HL-60/S4 treated with phorbol 12-myristate 13-acetate at 8.2 ng/mL for 4 days and 3 days (cell line): ENCODE measurements around the gene EPHX1.
"Not testable (repeated sequence)": the region's sequence is repeated elsewhere in the genome, so short reads cannot be mapped to it uniquely, and the experiment has no call there.

ENCODE experiments used
- in situ Hi-C: fragments of 300-500 bp; cut with MboI; formaldehyde crosslinking; loops from 2 replicates; pipeline ENCODE4 v1.15.0; 2022; ENCODE audit warnings: low sequenced_read_pairs

Gene EPHX1

DNA sequence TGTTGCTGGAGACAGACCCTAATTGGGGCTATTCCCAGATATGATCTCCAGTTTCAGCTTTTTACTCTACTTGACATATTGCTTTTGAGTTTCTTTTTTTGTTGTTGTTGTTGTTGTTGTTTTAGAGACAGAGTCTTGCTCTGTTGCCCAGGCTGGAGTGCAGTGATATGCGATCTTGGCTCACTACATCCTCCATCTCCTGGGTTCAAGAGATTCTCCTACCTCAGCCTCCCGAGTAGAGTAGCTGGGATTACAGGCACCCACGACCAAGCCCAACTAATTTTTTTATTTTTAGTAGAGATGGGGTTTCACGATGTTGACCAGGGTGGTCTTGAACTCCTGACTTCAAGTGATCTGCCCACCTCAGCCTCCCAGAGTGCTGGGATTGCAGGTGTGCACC, 33.6 kb upstream of the EPHX1 start:
- in situ Hi-C loops, result loop anchor here (10.0 kb wide), 1 partner anchor 291 kb away; no protein-coding TSS in a partner anchor

DNA sequence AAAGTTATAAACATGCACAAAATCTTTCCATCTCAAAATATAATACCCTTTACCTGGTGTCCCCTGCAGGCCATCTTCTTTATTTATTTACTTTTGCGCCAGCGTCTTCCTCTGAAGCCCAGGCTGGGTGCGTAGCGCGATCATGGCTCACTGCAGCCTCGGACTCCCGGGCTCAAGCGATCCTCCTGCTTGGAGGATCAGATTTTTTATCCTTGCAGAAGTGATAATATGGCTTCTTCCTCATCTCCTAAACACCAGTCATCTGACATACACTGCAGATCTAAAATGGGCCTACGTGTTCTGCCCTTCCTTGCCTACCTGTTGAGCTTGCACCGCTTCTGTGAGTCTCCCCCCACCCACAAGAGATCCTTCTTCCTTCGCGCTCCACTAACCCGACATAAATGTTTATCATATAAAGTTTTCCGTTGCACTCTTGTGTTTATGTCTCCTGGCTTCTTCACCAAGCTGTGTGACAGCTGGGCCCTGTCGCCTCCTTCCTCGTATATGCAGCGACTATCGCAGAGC, 32.8 kb upstream of the EPHX1 start:
- in situ Hi-C loops, result loop anchor here (10.0 kb wide), 1 partner anchor 292 kb away; no protein-coding TSS in a partner anchor

DNA sequence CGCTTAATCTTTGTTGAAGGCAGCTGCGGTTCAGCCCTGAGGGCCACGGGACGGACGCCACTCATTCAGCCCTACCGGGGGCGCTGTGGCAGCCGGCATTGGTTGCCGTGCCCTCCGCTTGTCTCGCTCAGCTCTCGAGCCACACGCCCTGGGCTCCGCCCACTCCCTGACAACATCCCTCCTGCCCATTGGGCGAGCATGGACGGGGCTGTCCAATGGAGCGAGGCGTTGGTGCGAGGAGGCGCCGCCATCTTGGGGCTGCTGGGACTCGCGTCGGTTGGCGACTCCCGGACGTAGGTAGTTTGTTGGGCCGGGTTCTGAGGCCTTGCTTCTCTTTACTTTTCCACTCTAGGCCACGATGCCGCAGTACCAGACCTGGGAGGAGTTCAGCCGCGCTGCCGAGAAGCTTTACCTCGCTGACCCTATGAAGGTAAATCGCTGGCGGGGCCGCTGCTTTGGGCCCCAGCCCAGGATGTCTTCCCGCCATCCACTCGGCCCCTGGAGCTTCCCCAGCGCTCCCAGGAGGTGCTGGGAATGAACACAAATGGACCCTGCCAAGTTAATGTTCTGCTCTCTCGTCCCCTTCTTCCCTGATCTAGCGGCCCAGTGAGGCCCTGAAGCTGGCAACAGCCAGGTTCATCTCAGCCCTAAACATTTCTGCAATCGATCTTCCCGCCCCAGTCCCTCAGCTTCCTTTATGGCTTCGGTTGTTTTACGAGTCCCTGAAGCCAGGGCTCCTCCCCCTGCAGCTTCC, 32.2 kb upstream of the EPHX1 start, which contains the start of gene SRP9:
Gene SRP9, plus strand, starts transcription at position 244 of the 754 bp plus-strand sequence. Its CDS starts 115 bp downstream, at position 359.
- in situ Hi-C loops, result loop anchor here (10.0 kb wide), 1 partner anchor 293 kb away; no protein-coding TSS in a partner anchor

DNA sequence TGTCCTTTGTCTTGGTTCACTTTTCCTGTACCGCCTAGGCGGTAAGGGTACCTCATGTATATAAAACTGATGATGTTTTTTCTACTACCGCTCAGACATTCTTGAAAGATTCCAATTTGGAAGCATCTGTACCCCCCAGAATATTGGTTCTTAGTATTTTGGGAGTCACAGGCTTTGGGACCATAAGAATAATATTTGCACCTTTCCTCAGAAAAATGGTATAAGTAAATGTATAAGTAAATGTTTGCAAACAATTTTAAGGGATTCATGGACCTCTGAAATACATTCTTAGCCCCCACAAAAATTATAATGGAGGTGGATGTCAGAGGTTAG, 31.6 kb upstream of the EPHX1 start:
- in situ Hi-C loops, result loop anchor here (10.0 kb wide), 1 partner anchor 294 kb away; no protein-coding TSS in a partner anchor

DNA sequence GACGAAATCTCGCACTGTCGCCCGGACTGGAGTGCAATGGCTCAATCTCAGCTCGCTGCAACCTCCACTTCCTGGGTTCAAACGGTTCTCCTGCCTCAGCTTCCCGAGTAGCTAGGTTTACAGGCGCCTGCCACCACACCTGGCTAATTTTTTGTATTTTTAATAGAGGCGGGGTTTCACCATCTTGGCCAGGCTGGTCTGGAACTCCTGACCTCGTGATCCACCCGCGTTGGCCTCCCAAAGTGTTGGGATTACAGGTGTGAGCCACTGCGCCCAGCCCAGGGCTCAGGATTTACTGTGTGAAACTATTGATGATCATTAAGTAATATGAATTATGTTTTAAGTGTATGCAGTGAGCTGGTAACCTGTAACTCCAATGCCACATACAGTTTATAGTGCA, 30.8 kb upstream of the EPHX1 start:
- in situ Hi-C loops, result loop anchor here (10.0 kb wide), 1 partner anchor 294 kb away; no protein-coding TSS in a partner anchor

DNA sequence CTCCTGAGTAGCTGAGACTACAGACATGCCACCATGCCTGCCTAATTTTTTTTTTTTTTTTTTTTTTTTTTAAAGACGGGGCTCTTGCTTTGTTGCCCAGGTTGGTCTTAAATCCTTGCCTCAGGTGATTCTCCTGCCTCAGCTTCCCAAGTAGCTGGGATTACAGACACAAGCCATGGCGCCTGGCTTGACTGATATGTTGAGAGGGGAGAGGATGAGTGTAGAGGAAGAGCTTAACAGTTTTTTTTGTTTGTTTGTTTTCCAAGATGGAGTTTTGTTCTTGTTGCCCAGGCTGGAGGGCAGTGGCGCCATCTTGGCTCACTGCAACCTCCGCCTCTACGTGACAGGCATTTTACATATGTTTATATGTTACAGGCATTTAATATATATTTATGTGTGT, 29.8 kb upstream of the EPHX1 start:
- in situ Hi-C loops, result no loop called here

DNA sequence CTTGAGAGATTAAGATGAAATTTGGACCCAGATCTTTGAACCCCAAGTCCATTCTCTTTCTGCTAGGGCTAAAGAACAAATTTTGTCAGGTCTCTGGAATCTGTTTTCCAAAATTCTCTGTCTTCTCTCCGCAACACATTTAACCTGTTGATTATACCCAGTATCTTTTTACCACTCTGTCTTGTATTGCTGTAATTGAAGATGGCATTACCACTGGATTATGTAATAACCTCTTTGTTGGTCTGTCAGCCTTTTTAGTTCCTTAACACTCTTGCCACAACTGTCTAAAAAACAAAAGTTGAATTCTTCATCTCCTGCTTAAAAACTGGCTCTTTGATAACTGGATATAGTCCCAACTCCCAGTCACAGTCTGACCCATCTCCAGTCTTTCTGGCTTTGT, 29.3 kb upstream of the EPHX1 start:
- in situ Hi-C loops, result no loop called here

DNA sequence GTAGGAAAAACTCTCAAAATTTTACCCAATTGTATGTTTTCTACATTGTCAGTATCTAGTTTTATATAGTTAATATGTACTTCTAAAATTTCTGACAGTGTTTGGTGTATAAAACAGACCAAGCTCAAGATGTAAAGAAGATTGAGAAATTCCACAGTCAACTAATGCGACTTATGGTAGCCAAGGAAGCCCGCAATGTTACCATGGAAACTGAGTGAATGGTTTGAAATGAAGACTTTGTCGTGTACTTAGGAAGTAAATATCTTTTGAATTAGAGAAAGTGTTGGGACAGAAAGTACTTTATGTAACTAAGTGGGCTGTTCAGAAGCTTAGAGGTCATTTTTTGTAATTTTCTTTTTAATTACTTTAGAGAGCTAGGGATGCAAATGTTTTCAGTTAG, 20.8 kb upstream of the EPHX1 start:
- in situ Hi-C loops, result not testable (repeated sequence)

DNA sequence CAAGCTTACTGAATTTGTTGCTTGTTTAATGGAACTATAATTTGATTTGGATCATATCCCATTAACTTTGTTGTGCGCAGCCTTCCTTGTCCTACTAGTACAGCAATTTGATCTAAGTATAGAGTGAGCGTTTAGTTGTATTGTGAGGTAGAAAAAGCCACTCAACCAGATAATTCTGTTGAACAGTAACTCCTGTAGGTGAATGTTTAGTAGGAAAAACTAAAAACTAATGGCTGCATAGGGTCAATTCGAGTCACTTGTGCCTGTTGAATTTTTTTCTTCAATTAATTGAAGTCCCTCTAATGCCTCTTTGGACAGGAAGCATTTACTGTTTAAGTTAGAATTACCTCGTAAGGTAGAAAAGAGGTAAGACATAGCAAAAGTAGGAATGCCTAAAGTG, 15.0 kb upstream of the EPHX1 start:
- in situ Hi-C loops, result no loop called here

DNA sequence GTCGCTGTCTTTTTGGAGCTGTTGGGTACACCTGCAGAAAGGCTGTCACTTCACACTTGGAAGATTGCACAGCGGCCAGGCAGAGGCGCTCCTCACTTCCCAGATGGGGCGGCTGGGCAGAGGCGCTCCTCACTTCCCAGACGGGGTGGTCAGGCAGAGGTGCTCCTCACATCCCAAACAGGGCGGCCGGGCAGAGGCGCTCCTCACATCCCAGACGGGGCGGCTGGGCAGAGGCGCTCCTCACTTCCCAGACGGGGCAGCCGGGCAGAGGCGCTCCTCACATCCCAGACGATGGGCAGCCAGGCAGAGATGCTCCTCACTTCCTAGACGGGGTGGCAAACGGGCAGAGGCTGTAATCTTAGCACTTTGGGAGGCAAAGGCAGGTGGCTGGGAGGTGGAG, 13.8 kb upstream of the EPHX1 start:
- in situ Hi-C loops, result not testable (repeated sequence)

DNA sequence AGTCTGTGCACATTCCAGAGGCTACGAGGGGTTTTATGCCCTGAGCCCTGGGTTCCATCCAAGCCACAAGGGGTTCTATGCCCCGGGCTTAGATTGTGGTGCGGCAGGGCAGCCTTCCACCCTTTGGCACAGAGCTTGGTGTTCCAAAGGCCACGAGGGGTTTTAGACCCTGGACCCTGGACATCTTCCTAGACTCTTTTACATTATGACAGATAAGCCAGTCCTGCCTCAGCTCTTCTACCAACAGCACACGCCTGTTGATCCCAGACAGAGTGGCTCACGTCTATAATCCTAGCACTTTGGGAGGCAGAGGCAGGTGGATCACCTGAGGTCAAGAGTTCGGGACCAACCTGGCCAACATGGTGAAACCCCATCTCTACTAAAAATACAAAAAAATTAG, 8.8 kb upstream of the EPHX1 start:
- in situ Hi-C loops, result not testable (repeated sequence)

DNA sequence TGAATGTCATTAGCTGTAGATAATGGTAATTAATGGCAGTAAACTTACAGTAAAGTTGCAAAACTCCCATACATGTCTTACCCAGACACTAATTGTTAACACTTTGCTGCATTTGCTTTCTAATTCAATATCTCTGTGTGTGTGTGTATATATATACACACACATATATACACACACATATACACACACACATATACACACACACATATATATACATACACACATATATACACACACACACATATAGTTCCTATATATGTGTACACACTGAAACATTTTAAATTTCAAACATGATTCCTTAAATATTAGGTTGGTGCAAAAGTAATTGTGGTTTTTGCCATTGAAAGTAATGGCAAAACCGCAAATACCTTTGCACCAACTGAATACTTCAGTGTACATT, 3.7 kb upstream of the EPHX1 start:
- in situ Hi-C loops, result no loop called here

DNA sequence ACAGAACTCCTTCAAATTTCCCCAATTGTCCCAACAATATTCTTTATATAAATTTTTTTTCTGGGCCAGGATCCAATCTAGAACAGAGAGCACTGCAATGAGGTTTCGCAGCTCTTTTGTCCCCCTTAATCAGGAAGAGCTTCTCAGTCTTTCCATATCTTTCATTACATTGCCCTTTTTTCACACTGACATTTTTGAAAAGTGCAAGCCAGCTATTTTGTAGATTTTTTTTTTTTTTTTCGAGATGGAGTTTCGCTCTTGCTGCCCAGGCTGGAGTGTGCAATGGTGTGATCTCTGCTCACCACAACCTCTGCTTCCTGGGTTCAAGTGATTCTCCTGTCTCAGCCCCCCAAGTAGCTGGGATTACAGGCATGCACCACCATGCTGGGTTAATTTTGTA, 3.2 kb upstream of the EPHX1 start:
- in situ Hi-C loops, result not testable (repeated sequence)

DNA sequence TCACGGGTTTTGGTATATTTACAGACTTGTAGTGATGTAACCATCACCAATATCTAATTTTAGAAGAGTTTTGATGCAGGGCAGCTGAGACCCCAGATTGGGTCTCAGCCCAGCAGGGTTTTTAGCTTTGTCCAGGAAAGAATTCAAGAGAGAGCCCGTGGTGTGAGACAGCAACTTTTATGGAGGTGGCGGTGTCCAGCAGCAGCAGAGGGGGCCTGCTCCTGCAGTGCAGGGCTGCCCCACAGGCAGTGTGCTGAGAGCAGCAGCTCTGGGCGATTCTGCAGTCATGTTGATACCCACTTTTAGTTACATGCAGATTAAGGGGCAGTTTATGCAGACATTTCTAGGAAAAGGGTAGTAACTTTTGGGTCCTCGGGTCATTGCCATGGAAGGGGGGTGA, 1.8 kb upstream of the EPHX1 start:
- in situ Hi-C loops, result no loop called here

DNA sequence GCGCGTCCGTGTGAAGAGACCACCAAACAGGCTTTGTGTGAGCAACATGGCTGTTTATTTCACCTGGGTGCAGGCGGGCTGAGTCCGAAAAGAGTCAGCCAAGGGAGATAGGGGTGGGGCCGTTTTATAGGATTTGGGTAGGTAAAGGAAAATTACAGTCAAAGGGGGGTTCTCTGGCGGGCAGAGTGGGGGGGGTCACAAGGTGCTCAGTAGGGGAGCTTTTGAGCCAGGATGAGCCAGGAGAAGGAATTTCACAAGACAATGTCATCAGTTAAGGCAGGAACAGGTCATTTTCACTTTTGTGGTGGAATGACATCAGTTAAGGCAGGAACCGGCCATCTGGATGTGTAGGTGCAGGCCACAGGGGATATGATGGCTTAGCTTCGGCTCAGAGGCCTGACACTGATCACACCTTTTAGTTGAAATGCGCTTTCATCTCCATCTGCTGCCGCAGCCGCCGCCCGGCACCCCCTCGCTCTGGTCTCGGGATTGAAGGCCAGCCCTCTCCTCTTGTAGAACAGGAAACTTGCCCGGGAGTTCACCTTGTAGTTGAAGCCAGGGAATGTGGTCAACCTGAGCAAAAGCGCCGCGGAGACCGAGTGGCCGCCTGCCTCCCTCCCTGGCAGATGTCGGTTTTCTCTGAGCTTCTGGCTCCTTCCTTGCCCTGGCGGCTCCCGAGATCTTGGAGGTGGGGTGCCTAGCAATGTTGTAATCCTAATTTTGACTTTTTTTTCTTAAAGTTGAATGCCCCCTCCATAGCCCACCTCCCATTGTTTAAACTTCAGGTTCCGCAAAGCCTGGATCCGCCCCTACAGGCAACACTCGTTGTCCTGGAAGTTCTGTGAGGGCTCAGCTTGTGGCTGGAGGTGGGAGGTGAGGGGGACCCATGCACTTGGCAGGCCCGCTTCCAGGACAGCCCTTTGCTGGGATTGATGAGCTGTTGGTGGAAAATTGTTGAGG, 935 bp downstream of the EPHX1 start:
- in situ Hi-C loops, result not testable (repeated sequence)

DNA sequence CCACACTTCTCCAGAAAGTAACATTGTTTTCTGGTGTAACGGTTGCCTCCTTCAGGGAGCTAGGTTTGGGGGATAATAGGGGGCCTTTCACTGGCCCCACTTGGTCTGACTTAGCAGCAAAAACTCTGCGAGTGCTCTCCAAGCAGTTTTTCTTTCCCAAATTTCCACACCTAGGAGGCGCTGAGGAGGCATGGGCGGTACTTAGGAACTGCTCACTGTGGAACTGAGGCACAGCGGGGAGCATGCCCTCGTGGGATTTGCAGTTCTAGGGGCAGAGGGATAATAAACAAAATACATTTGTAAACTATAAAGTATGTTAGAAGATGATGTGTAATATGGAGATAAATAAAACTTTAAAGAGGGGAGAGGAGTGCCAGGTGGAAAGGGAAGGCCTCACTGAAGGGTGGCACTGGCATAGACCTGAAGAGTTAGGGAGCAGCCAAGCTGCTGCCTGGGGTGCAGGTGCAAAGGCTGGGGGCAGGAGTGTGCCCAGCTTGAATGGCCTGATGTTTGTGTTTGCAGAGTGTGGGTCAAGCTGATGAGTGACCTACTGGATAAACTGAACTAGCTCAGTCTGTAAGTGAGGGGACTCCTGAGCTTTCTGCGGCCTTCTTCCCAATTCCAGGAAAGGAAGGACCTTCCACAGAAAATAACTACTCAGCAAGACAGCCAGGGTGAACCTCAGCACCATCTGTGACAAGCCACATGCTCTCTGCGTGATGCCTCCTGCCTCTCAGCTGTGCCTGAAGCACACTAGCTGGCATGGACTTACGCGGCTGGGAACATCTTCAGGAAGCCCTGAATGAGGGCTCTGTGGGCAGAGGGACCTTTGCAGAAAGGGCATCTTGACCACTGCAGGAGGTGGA, 1.9 kb downstream of the EPHX1 start:
- in situ Hi-C loops, result no loop called here

DNA sequence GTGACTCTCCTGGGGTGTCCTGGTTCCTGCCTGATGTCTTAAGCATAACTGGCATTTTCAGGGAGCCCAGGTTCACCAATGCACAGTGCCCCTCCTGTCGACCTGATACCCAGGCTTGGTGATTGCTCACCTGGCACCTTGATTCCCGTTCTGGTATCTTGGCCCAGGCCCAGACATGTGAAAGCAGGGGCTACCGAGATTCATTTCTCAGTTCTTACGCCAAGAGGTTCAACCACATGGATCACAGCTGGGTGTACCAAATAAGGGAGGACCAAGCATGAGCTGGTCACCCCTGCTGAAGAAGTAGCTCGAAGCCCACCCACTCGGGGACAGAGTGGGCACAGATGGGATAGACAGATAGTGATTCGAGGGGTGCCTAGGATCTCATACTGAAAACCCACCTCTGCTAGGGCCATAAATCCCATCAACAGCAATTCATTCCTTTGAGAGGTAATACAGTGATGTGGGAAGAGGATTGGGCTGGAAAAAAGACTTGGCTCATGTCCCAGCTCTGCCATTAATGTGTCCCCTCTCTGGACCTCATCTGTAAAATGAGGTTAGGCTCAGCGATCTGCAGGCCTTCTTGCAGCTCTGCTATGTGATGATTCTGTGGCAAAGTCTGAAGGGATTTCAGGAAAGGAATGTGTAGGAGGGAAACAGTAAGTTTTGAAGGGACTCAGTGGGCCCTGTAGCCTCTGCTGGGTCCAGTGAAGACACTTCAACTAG, 2.7 kb downstream of the EPHX1 start:
- in situ Hi-C loops, result no loop called here

DNA sequence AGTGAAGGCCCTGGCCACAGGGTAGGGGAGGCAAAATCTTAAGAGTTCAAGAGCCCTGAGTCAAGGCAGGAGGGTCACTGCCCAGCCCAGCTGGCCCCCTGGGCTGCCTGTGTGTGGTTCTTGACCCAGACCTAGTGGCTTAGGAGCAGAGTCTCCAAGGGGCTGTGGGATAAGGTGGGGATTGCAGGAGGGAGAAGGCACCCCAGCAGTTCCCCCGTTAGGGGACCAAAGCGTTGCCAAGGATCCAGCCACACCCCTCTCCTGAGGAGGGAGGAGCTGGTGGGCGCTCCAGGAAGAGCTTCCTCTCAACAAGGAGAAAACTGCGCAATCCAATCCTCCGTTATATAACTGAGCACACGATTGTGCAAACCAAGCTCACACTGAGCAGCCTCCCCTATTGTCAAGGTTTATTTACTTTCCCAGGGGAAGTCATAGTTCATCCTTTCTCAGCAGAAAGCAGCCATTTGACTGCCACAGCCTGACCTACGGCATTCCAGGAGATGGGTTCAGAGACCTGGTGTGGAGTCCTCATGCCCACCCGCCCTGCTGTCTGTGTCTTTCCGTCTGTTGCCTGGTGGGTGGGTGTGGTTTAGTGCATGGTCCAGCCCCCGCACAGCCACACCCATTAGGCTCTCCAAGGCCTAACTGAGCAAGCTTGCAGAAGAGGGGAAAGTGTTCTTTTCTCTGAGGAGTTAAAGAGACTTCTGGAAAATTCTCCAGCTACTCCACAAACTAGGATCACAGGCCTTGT, 3.5 kb downstream of the EPHX1 start:
- in situ Hi-C loops, result no loop called here

DNA sequence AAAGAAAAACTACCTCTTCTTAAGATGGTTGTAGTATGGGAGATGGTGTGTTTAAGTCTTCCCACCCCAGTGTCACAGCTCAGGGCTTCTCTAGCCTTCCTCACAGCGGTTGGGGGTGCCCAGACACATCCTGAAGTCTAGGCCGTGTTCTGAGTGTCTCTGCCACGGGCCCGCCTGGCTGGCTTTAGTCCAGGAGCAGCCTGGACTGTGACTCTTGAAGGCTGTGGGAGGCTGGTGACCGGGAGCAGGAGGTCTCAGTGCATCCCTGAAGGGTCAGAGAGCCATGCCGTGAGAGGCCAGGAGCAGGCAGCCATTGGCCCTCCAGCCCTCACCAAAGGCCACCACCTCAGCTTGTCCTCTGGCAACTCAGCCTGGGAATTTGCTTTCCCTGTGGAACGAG, 4.5 kb downstream of the EPHX1 start:
- in situ Hi-C loops, result no loop called here
